Stimulated activated CD8-positive, alpha-beta memory T cell treated with anti-CD3 and anti-CD28 coated beads, Interleukin-4, amount 100 ng/mL, for 48 hours (primary cell): ENCODE results near the gene USP15.
"Not testable (repeated sequence)": the region's sequence is repeated elsewhere in the genome, so short reads cannot be mapped to it uniquely, and the experiment has no call there.

ENCODE experiments used
- DNase-seq: peaks from one replicate; pipeline ENCODE4 v3.0.0-alpha.2; 2020

USP15 gene

DNA sequence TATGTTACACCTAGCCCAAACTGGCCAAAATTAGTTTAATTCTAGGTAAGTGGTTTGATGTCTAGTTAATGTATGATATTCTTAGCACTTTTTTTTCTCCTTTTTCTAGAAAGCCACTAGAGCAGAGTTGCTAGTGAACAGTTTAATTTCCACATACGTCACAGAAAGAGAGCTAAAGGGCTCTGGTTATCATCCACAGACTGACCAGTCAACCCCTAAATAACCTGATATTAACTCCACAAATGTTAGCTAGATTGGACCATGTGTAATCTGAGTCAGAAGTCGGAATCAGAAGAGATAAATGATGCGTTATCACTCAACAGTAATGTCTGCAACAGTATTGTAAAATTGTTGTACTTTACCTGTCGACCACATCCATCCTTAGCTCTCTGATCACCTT, 74.9 kb downstream of the USP15 start:
- DNase-seq: no peak

DNA sequence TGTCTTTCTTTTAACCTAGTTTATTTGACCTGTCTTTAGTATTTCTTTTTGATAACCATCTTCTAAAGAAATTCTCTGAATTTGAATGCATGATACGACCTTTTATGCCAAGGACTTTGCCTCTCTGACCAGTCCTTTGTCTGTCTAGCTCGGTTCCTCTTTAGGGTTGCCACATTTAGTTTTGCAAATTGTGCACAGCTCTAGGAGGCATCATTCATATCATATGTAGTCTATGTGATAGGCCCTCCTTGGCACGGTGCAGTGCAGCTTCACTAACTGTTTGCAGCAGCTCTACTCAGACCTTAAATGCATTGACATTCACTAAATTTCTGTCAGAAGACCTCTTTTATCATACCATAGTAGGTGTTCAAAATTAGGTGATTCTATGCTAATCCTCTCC, 75.6 kb downstream of the USP15 start:
- DNase-seq: no peak

DNA sequence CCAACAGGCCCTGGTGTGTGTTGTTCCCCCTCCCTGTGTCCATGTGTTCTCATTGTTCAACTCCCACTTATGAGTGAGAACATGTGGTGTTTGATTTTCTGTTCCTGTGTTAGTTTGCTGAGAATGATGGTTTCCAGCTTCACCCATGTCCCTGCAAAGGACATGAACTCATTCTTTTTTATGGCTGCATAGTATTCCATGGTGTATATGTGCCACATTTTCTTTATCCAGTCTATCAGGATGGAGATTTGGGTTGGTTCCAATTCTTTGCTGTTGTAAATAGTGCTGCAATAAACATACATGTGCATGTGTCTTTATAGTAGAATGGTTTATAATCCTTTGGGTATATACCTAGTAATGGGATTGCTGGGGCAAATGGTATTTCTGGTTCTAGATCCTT, 77.4 kb downstream of the USP15 start:
- not testable (repeated sequence) for DNase-seq

DNA sequence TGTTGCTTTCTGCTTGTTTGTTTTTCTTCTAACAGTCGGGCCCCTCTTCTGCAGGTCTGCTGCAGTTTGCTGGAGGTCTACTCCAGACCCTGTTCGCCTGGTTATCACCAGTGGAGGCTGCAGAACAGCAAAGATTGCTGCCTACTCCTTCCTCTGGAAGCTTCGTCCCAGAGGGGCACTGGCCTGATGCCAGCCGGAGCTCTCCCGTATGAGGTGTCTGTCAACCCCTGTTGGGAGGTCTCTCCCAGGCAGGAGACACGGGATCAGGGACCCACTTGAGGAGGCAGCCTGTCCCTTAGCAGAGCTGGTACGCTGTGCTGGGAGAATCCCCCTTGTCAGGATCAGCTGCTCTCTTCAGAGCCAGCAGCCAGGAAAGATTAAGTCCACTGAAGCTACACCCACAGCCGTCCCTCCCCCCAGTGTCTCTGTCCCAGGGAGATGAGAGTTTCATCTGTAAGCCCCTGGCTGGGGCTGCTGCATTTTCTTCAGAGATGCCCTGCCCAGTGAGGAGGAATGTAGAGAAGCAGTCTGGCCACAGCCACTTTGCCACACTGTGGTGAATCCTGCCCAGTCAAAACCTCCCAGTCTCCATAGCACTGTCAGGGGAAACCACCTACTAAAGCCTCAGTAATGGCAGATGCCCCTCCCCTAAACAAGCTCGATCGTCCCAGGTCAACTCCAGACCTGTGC, 82.6 kb downstream of the USP15 start:
- not testable (repeated sequence) for DNase-seq

GRCh38 chr12:62343304-62344120, 83.3 kb downstream of the USP15 start:
- not testable (repeated sequence) for DNase-seq

GRCh38 chr12:62344731-62345556, 84.7 kb downstream of the USP15 start:
- DNase-seq: not testable (repeated sequence)

DNA sequence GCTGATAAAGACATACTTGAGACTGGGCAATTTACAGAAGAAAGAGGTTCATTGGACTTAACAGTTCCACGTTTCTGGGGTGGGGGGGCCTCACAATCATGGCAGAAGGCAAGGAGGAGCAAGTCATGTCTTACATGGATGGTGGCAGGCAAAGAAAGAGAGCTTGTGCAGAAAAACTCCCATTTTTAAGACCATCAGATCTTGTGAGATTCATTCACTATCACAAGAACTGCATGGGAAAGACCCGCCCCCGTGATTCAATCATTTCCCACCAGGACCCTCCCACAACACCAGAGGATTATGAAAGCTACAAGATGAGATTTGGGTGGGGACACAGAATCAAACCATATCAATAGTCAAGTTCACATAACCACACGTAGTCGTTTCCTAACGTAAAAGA, 85.5 kb downstream of the USP15 start:
- DNase-seq: no peak

- no peak for DNase-seq
Measured at GRCh38 chr12:62346817-62347216, 86.6 kb downstream of the USP15 start.

DNA sequence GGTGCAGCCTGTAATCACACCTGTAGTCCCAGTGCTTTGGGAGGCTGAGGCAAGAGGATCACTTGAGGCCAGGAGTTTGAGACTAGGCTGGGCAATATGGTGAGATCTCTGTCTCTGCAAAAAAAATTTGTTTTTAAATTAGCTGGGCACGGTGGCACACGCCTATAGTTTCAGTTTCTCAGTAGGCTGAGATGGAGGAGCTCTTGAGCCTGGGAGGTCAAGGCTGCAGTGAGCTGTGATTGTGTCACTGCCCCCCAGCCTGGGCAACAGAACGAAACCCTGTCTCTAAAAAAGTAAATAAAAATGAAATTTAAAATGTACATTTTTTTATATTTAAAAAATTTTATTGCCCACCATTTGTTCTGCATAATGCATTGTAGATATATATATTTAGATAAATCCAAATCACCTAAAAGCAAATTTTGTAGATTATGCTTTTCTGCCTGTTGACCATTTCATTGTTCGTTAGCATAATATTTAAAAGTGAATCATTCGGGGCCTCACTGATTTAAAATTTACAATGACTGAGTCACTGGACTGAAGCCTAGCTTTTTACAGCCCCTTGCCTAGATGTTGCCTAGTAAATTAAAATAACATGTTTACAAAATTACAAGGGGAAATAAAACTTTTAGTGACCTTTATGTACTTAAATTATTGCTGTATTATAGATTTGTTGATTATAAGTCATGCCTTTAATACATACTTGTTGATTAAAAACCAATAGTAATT, 87.9 kb downstream of the USP15 start:
- no peak for DNase-seq

DNA sequence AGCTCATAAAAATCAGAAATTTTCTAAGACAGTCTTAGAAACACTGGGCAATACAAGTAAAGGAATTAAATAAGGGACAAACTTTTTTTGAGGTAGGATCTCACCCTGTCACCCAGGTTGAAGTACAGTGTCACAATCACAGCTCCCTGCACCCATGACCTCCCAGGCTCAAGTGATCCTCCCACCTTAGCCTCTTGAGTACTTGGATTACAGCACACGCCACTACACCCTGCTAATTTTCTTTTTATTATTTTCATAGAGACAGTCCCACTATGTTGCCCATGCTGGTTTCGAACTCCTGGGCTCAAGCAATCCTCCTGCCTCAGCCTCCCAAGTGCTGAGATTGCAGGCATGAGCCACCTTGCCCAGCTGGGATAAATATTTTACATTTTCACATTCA, 90.3 kb downstream of the USP15 start:
- DNase-seq: no peak

DNA sequence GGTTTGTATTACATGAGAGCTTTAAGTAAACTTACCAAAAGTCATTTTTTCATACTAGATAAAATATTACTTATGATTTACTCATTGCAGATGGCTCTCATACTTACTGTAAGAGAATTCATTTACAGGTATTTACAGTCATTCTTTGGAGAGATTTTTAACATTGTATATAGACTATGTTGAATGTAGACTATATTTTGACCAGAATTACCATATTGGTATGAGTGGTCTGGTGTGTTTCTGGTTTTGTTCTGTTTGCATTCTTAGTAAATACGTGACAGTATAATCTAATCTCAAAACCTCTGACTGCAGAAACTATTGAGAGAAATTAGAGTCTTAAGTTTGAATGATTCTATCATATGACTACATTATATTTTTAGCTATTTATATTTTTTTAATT, 91.1 kb downstream of the USP15 start:
- DNase-seq: no peak

- DNase-seq: no peak
Measured at GRCh38 chr12:62361048-62361447, 100.8 kb downstream of the USP15 start.

GRCh38 chr12:62363506-62363905, 103.3 kb downstream of the USP15 start:
- no peak for DNase-seq

DNA sequence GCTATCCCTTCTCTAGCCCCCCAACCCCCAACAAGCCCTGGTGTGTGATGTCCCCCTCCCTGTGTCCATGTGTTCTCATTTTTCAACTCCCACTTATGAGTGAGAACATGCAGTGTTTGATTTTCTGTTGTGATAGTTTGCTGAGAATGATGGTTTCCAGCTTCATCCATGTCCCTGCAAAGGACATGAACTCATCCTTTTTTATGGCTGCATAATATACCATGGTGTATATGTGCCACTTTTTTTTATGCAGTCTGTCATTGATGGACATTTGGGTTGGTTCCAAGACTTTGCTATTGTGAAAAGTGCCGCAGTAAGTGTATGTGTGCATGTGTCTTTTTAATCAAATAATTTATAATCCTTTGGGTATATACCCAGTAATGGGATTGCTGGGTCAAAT, 104.5 kb downstream of the USP15 start:
- DNase-seq: not testable (repeated sequence)

DNA sequence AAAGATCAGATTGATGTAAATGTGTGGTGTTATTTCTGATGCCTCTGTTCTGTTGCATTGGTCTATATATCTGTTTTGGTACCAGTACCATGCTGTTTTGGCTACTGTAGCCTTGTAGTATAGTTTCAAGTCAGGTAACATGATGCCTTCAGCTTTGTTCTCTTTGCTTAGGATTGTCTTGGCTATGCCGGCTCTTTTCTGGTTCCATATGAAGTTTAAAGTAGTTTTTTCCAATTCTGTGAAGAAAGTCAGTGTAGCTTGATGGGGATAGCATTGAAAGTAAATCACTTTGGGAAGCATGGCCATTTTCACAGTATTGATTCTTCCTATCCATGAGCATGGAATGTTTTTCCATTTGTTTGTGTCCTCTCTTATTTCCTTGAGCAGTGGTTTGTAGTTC, 105.6 kb downstream of the USP15 start:
- not testable (repeated sequence) for DNase-seq

- not testable (repeated sequence) for DNase-seq
Measured at GRCh38 chr12:62368430-62369223, 108.4 kb downstream of the USP15 start.

- no peak for DNase-seq
Measured at GRCh38 chr12:62370189-62370588, 110.0 kb downstream of the USP15 start.

GRCh38 chr12:62371661-62372060, 111.5 kb downstream of the USP15 start:
- no peak for DNase-seq

- no peak for DNase-seq
Measured at GRCh38 chr12:62372134-62372533, 111.9 kb downstream of the USP15 start.

DNA sequence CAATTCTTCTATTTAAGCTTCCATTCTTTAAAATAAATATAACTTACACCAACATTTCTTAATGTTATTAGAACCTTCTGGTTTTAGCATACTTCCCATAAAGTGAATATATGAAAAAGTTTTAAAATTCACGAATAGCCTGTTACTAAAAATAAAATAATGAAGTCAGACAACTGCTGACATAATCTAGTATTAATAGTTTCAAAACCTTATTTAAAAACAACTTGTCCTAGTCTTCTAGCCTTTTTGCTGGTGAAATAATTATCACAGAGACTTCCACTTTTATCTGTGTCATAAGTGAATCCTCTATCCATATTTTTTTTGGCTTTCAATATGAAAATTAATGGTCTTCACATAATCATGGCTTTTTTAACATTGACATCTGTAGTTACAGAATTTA, 112.6 kb downstream of the USP15 start:
- no peak for DNase-seq

DNA sequence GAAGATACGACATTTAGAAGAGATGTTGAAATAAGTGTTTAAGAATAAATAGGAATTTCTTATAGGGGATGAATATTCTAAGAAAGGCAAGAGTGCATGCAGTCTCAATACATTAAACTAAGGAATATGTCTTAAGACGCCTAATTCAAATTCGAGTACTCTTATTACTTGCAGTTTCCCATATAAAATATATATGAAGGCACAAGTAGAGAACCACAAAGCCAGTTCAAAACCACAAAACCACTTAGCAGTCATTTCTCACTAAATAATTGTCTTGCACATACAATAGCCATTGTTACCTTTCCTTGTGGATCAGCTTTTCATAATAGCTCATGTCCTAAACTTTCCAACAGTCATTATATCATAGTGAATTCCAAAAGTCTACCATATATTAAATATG, 115.4 kb downstream of the USP15 start:
- DNase-seq: no peak
